Glutamatergic neuron (in vitro differentiated cells): ENCODE results near the gene ACAP3. TPM values are rescaled to one million over a fixed set of nuclear protein-coding genes. Genes with fewer than 3 reads are reported as not detected.

Experiments
- DNase-seq: peaks from one replicate; pipeline ENCODE4 v3.0.0; 2022
- H3K27ac Mint-ChIP-seq: one replicate; pipeline ENCODE4 v1.8.0; 2020; ENCODE audit warnings: mild to moderate bottlenecking, mixed read lengths, inconsistent platforms; ENCODE audit not compliant: unreplicated experiment
- H3K27me3 Mint-ChIP-seq: one replicate; pipeline ENCODE4 v1.8.0; 2020; ENCODE audit warnings: mild to moderate bottlenecking, moderate library complexity, mixed read lengths, inconsistent platforms; ENCODE audit not compliant: unreplicated experiment
- H3K36me3 Mint-ChIP-seq: one replicate; pipeline ENCODE4 v1.8.0; 2020; ENCODE audit warnings: mild to moderate bottlenecking, mixed read lengths, inconsistent platforms; ENCODE audit not compliant: unreplicated experiment
- H3K4me1 Mint-ChIP-seq: one replicate; pipeline ENCODE4 v1.8.0; 2020; ENCODE audit warnings: mild to moderate bottlenecking, low read depth, mixed read lengths, inconsistent platforms; ENCODE audit not compliant: unreplicated experiment
- H3K4me3 Mint-ChIP-seq: one replicate; pipeline ENCODE4 v1.8.0; 2020; ENCODE audit warnings: mild to moderate bottlenecking, mixed read lengths, inconsistent platforms; ENCODE audit not compliant: unreplicated experiment
- H3K9me3 Mint-ChIP-seq: one replicate; pipeline ENCODE4 v1.8.0; 2020; ENCODE audit warnings: mild to moderate bottlenecking, moderate library complexity, mixed read lengths, inconsistent platforms; ENCODE audit not compliant: unreplicated experiment
- CTCF ChIP-seq: fragments of 200-600 bp; sonication (generic); IDR thresholded peaks from one replicate; pipeline ENCODE4 v1.5.0; 2021; ENCODE audit not compliant: partially characterized antibody, unreplicated experiment
- total RNA-seq: library from RNA; stranded (reverse); fragmentation: NEBNext Ultra II Directional; extraction: Animal tissue kit (Norgen Biotek cat#: 25700); gene quantifications from one replicate; pipeline ENCODE4 v1.2.1, GENCODE V29; 2021; ENCODE audit not compliant: unreplicated experiment

The ACAP3 gene
- total RNA-seq, 1 donor from 2014 or later, result 1,099 TPM

- Mint-ChIP-seq H3K36me3 (no peaks in the 10 kb centered on the region), H3K9me3 (peaks cover 8% of the 10 kb centered on the region), H3K27me3 (peaks cover 5% of the 10 kb centered on the region), H3K4me1 (no peaks in the 10 kb centered on the region), H3K4me3 (no peak overlapping the region), H3K27ac (no peak overlapping the region)
- no peak for DNase-seq
- no peak for TF ChIP-seq CTCF
Measured at GRCh38 chr1:1335792-1336248, 28.1 kb upstream of the ACAP3 start.

GRCh38 chr1:1335283-1335682, 27.6 kb upstream of the ACAP3 start:
- TF ChIP-seq CTCF, result no peak
- H3K4me1 Mint-ChIP-seq, result no peaks in the 10 kb centered on the region
- DNase-seq, result no peak
- peaks cover 4% of the 10 kb centered on the region for H3K27me3 Mint-ChIP-seq
- no peak overlapping the region for H3K27ac Mint-ChIP-seq
- no peaks in the 10 kb centered on the region for H3K36me3 Mint-ChIP-seq
- H3K4me3 Mint-ChIP-seq, result no peak overlapping the region
- peaks cover 7% of the 10 kb centered on the region for H3K9me3 Mint-ChIP-seq

GRCh38 chr1:1334835-1335234, 27.1 kb upstream of the ACAP3 start:
- H3K27ac Mint-ChIP-seq, result no peak overlapping the region
- peaks cover 10% of the 10 kb centered on the region for H3K9me3 Mint-ChIP-seq
- H3K4me1 Mint-ChIP-seq, result peaks cover 4% of the 10 kb centered on the region
- no peak overlapping the region for H3K4me3 Mint-ChIP-seq
- no peak for TF ChIP-seq CTCF
- peaks cover 7% of the 10 kb centered on the region for H3K27me3 Mint-ChIP-seq
- no peak for DNase-seq
- no peaks in the 10 kb centered on the region for H3K36me3 Mint-ChIP-seq

GRCh38 chr1:1333551-1334241, 26.0 kb upstream of the ACAP3 start:
- peaks cover 5% of the 10 kb centered on the region for H3K4me1 Mint-ChIP-seq
- TF ChIP-seq CTCF, result no peak
- no peak for DNase-seq

GRCh38 chr1:1332774-1333480, 25.2 kb upstream of the ACAP3 start:
- no peak for TF ChIP-seq CTCF
- H3K27ac Mint-ChIP-seq, result no peak overlapping the region
- no peaks in the 10 kb centered on the region for H3K36me3 Mint-ChIP-seq
- no peak for DNase-seq
- H3K9me3 Mint-ChIP-seq, result peaks cover 15% of the 10 kb centered on the region
- H3K27me3 Mint-ChIP-seq, result peaks cover 10% of the 10 kb centered on the region
- H3K4me3 Mint-ChIP-seq, result no peak overlapping the region
- peaks cover 5% of the 10 kb centered on the region for H3K4me1 Mint-ChIP-seq

More at GRCh38 chr1:1333551-1334241, 26.0 kb upstream of the ACAP3 start:
- H3K36me3 Mint-ChIP-seq, result no peaks in the 10 kb centered on the region
- H3K9me3 Mint-ChIP-seq, result peaks cover 15% of the 10 kb centered on the region
- peaks cover 10% of the 10 kb centered on the region for H3K27me3 Mint-ChIP-seq
- H3K27ac Mint-ChIP-seq, result no peak overlapping the region
- H3K4me3 Mint-ChIP-seq, result no peak overlapping the region
